ENCODE results near the gene MIER2.

MIER2 gene

GRCh38 chr19:322616-323015, 22.0 kb downstream of the MIER2 start:
- POLR2A ChIA-PET = no interaction called here
- CTCF ChIA-PET = no interaction called here
- DNase-seq (ENCODE audit: extremely low spot score) = no peak
- no peak for TF ChIP-seq TARDBP (IDR thresholded peaks at IDR 0.05)
- no peak for TF ChIP-seq FOXK2 (IDR thresholded peaks at IDR 0.05)
- TF ChIP-seq ELF4 (IDR thresholded peaks at IDR 0.05) = no peak
- no peak for TF ChIP-seq L3MBTL2 (conservative IDR thresholded peaks at IDR 0.05)
- TF ChIP-seq HDGF (IDR thresholded peaks at IDR 0.05; ENCODE audit: borderline replicate concordance) = no peak
- no peak for TF ChIP-seq SUZ12 (IDR thresholded peaks at IDR 0.05)
- no peak for TF ChIP-seq ARNT (IDR thresholded peaks at IDR 0.05)
- TF ChIP-seq CTBP1 (IDR thresholded peaks at IDR 0.05; ENCODE audit: borderline replicate concordance) = no peak
- no peak for TF ChIP-seq NFRKB (IDR thresholded peaks at IDR 0.05)
- TF ChIP-seq LEF1 (IDR thresholded peaks at IDR 0.05; ENCODE audit: borderline replicate concordance) = no peak
- no peak for TF ChIP-seq FOXM1 (IDR thresholded peaks at IDR 0.05; ENCODE audit: borderline replicate concordance)
- TF ChIP-seq SP1 (IDR thresholded peaks at IDR 0.05) = no peak
- no peak for TF ChIP-seq FOXA1 (IDR thresholded peaks at IDR 0.05)
- TF ChIP-seq, protein P1, sequence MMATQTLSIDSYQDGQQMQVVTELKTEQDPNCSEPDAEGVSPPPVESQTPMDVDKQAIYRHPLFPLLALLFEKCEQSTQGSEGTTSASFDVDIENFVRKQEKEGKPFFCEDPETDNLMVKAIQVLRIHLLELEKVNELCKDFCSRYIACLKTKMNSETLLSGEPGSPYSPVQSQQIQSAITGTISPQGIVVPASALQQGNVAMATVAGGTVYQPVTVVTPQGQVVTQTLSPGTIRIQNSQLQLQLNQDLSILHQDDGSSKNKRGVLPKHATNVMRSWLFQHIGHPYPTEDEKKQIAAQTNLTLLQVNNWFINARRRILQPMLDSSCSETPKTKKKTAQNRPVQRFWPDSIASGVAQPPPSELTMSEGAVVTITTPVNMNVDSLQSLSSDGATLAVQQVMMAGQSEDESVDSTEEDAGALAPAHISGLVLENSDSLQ (IDR thresholded peaks at IDR 0.05) = no peak
- no peak for TF ChIP-seq BHLHE40 (IDR thresholded peaks at IDR 0.05; ENCODE audit: borderline replicate concordance)
- TF ChIP-seq ZNF384 (IDR thresholded peaks at IDR 0.05) = no peak

GRCh38 chr19:318509-318774, 26.2 kb downstream of the MIER2 start:
- ChIA-PET CTCF (no interaction called here), POLR2A (no interaction called here)
- TF ChIP-seq FOXK2 (IDR thresholded peaks at IDR 0.05) (no peak), ELF4 (IDR thresholded peaks at IDR 0.05) (no peak), LEF1 (IDR thresholded peaks at IDR 0.05; ENCODE audit: borderline replicate concordance) (no peak), ZNF384 (IDR thresholded peaks at IDR 0.05) (no peak), SP1 (IDR thresholded peaks at IDR 0.05) (no peak), TARDBP (IDR thresholded peaks at IDR 0.05) (no peak), ARNT (IDR thresholded peaks at IDR 0.05) (no peak), NFRKB (IDR thresholded peaks at IDR 0.05) (no peak), FOXM1 (IDR thresholded peaks at IDR 0.05; ENCODE audit: borderline replicate concordance) (no peak), SUZ12 (IDR thresholded peaks at IDR 0.05) (no peak), FOXA1 (IDR thresholded peaks at IDR 0.05) (no peak), HDGF (IDR thresholded peaks at IDR 0.05; ENCODE audit: borderline replicate concordance) (no peak), CTBP1 (IDR thresholded peaks at IDR 0.05; ENCODE audit: borderline replicate concordance) (no peak), BHLHE40 (IDR thresholded peaks at IDR 0.05; ENCODE audit: borderline replicate concordance) (no peak), L3MBTL2 (conservative IDR thresholded peaks at IDR 0.05) (no peak)
- TF ChIP-seq, protein P1 (IDR thresholded peaks at IDR 0.05) = no peak
- DNase-seq (ENCODE audit: extremely low spot score) = no peak

- ChIA-PET POLR2A (no interaction called here), CTCF (interaction anchor here (0.7 kb wide), 1 partner anchor 193 kb away, joined by 3 read pairs; no protein-coding TSS in a partner anchor)
- TF ChIP-seq ELF4 (IDR thresholded peaks at IDR 0.05) = no peak
- TF ChIP-seq TARDBP (IDR thresholded peaks at IDR 0.05) = no peak
- TF ChIP-seq ARNT (IDR thresholded peaks at IDR 0.05) = no peak
- no peak for TF ChIP-seq ZNF384 (IDR thresholded peaks at IDR 0.05)
- TF ChIP-seq, protein P1 (IDR thresholded peaks at IDR 0.05) = no peak
- TF ChIP-seq FOXM1 (IDR thresholded peaks at IDR 0.05; ENCODE audit: borderline replicate concordance) = no peak
- no peak for DNase-seq (ENCODE audit: extremely low spot score)
Measured at GRCh38 chr19:317710-318508, 26.7 kb downstream of the MIER2 start.

GRCh38 chr19:315811-316210, 28.8 kb downstream of the MIER2 start:
- POLR2A ChIA-PET = no interaction called here
- TF ChIP-seq LEF1 (IDR thresholded peaks at IDR 0.05; ENCODE audit: borderline replicate concordance) (no peak), FOXK2 (IDR thresholded peaks at IDR 0.05) (no peak), FOXM1 (IDR thresholded peaks at IDR 0.05; ENCODE audit: borderline replicate concordance) (no peak), SUZ12 (IDR thresholded peaks at IDR 0.05) (no peak), TARDBP (IDR thresholded peaks at IDR 0.05) (no peak)
- DNase-seq (ENCODE audit: extremely low spot score) = no peak
- CTCF ChIA-PET = no interaction called here

DNA sequence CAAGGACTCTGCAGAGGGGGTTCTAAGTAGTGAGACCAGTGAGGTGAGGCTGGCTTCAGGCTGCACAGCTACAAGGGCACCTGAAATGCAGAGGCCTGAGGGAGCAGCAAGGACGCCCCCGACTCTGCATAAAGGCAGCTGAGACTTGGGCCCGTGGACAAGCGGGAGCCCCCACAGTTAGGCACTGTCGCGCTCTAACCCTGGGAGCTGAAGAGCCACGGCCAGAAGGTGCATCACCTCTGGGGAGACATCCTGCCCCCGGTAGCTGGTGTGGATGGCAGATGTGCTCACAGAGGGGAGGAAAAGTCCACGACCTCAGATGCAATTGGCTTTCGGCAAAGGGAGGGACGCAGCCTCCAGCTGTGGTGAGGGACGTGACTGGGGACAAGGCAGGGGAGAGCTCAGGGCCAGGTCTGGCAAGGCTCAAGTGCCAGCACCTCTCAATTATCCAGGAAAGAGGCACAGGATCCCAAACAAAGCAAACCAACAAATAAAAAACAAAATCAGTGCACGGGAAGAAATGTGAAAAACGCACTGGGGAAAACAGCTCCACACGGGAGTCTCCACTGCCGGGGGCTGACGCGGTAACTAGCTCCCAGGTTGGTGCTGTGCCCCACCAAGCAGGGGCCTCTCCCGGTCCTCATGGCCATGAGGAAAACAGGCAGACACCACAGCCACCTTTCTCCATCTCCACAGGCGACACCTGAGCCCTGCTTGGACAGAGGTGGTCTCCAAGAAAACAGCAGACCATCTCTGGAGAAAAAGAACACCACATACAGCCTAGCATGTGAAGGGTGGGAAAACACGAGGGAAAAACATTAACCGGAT, 30.4 kb downstream of the MIER2 start:
- TF ChIP-seq TARDBP (IDR thresholded peaks at IDR 0.05) (no peak), ZNF384 (IDR thresholded peaks at IDR 0.05) (no peak), NFRKB (IDR thresholded peaks at IDR 0.05) (no peak), HDGF (IDR thresholded peaks at IDR 0.05; ENCODE audit: borderline replicate concordance) (no peak), FOXA1 (IDR thresholded peaks at IDR 0.05) (no peak), SUZ12 (IDR thresholded peaks at IDR 0.05) (no peak), LEF1 (IDR thresholded peaks at IDR 0.05; ENCODE audit: borderline replicate concordance) (no peak), FOXK2 (IDR thresholded peaks at IDR 0.05) (no peak), SP1 (IDR thresholded peaks at IDR 0.05) (no peak), ARNT (IDR thresholded peaks at IDR 0.05) (no peak), CTBP1 (IDR thresholded peaks at IDR 0.05; ENCODE audit: borderline replicate concordance) (no peak), BHLHE40 (IDR thresholded peaks at IDR 0.05; ENCODE audit: borderline replicate concordance) (no peak), L3MBTL2 (conservative IDR thresholded peaks at IDR 0.05) (no peak), ELF4 (IDR thresholded peaks at IDR 0.05) (no peak), FOXM1 (IDR thresholded peaks at IDR 0.05; ENCODE audit: borderline replicate concordance) (no peak)
- TF ChIP-seq, protein P1 (IDR thresholded peaks at IDR 0.05) = no peak
- ChIA-PET POLR2A (interaction anchor here (0.9 kb wide), 1 partner anchor 98 kb away, joined by 3 read pairs; no protein-coding TSS in a partner anchor), CTCF (no interaction called here)
- no peak for DNase-seq (ENCODE audit: extremely low spot score)
